ENCODE measurements around the gene DNAJC13.

The DNAJC13 gene

DNA sequence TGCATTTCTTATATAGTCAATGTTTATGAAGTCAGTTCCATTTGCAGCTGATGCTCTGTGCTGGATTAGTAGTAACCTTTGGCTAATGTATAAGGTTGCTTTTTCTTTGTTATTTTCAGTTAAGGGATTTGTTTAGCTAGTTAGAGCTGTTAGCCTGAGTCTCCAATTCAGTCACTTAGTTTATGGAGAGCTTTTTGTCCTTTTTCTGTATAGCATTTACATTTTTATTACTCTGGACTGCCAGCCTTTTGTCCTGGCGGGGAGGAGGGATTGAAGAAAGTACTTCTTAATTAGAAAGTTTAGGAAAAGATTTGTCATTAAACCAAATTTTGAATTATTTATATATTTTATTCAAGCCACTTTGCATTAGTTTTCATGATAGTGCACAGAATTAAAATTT is 52.0 kb downstream of the DNAJC13 start:
- no peak for DNase-seq

DNA sequence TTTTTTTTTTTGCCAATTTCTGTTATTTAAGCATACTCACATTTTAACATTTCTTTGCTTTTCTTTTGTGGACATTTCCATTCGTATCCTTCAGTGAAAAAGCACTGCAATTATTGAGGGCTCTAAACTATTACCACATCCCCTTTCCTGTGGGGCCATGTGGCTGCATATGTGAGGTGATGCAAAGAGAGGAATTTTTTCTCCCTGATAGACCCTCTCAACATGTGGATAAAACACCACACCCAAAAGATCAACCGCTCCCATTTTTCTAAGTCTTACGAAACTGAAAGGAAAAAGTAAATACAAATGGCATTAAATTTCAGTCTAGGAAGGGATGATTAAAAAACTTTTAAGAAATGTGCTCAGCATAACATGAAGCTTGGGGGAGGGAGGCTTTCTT is 68.8 kb downstream of the DNAJC13 start:
- no peak for DNase-seq

DNA sequence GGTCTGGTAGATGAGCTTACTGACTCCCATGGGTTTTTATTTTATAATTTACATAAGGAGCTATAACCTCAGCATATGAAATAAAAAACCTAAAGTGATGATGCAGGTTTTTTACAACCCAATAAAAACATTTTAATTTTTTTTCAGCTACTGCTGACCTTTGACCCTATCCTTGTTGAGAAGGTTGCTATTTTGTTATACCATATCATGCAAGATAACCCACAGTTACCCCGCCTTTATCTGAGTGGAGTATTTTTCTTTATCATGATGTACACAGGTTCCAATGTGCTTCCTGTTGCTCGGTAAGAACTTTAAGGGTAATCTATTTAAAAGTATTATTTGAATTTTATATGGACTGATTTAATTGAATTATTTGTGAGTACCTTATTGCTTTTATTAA is 70.8 kb downstream of the DNAJC13 start:
- no peak for DNase-seq

DNA sequence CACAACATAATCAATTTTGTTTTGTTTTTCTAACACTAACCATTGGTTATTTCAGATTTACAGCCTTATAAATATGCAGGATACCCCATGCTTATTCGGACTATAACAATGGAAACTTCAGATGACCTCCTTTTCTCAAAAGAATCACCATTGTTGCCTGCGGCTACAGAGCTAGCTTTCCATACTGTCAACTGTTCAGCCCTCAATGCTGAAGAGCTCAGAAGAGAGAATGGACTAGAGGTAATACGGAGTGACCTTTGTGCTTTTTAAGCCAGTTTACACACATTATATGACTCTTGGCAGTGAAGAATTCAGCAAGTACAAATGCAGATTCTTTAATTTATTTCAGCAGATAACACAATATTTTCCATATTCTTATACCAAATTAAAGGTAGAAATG is 81.8 kb downstream of the DNAJC13 start:
- no peak for DNase-seq

DNA sequence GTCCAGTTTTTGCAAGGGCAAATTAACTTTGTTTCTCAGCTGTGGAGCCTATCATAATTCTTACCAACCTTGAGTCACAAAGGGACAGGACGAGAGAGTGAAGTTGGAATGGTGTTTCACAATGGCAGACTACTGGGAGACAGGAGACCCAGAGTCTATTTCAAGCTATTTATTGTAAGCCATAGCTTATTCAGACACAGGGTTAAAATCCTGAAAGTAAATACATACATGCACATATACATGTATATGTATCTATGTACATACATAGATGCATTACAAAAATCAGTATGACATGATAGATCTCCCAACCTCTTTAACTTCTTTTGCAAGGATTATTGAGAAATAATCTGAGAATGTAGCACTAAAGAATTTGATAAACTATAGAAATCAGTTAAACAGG is 86.3 kb downstream of the DNAJC13 start:
- DNase-seq = no peak

DNA sequence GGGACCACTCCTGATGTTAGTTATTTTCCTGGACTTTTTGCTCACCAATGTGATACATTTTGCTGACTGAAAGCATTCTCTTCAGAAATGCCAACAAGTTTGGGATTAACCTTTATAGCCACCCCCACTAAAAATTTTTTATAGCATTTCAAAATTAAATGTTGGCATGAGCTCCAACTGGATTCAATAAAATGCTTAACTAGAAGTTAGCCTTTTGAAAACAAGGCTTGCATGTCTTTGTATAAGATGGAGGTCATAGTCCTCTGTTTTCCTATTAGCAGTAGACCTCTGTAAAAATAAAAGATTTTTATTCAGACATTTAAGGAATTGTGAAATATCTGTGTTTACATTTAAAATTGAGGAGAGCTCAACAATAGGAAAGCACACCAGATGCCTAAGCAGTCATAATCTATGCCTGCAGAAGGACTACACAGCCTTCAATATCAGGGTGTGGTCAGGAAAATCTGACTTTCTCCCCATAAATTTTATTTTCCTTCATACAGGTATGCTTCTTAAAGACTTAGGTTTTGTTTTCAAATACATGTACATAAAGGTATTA is 87.2 kb downstream of the DNAJC13 start:
- DNase-seq = no peak

DNA sequence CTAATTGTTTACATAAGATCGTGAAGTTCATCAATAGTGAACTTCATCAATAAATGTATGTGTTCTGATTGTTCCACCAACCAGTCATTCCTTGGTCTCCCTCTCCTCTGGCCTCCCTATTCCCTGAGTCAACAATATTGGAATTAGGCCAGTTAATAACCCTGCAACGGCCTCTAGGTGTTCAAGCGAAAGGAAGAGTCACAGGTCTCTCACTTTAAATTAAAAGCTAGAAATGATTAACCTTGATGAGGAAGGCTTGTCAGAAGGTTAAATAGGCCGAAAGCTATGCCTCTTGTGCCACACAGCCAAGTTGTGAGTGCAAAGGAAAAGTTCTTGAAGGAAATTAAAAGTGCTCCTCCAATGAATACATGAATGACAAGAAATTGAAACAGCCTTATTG is 90.4 kb downstream of the DNAJC13 start:
- no peak for DNase-seq

DNA sequence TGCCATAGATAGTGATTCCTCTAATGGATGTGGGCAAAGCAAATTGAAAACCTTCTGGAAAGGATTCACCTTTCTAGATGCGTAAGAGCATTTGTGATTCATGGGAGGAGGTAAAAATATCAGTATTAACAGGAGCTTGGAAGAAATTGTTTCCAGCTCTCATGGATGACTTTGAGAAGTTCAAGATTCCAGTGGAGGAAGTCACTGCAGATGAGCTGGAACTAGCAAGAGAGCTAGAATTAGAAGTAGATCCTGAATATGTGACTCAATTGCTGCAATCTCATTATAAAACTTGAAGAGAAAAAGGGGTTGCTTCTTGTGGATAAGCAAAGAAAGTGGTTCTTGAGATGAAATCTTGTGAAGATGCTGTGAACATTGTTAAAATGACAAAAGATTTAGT is 91.8 kb downstream of the DNAJC13 start:
- no peak for DNase-seq

DNA sequence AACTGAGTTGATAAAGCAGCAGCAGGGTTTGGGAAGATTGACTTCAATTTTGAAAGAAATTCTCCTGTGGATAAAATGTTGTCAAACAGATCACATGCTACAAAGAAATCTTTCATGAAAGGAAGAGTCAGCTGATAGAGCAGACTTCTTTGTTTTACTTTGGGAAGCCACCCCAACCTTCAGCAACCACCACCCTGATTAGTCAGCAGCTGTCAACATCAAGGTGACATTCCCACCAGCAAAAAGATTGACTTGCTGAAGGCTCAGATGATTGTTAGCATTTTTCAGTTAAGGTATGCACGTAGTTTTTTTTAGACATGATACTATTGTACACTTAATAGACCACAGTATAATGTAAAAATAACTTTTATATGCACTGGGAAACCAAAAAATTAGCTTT is 92.2 kb downstream of the DNAJC13 start:
- no peak for DNase-seq

DNA sequence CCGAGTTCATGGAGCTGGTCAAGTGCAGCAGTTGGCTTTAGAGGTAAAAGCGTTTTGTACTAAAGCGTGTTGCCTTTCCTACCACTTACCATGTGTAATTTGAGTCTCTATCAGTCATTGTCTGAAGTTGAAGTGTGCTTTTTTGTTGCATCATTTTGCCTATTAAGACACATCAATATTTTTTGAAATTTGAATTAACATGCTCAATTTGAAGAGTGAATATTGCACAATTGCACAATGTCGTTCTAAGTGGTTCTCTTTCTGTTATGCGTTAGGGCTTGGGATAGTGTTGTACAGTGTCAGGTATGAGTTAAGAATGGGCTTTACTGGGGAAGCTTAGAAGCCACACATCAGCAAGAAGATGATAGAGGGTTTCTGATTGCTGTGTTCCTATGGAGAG is 95.8 kb downstream of the DNAJC13 start:
- no peak for DNase-seq

DNA sequence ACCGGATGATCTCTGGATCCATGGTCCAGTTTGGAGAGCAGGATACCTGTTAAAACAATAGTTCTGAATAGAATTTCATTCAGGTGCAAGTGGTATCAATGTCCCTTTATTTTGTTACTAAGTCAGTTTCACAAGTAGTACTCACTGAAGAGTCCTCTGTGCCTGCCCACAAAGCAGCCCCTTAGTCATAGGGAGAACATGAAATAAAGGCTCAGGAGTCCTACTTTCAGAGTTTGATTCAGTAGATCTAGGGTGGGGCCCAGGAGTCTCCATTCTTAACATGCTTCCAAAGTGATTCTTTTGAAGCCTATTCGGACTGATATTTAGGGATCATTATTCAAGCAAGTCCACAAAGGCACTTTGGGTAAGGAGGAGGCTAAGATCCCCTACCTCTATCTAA is 100.0 kb downstream of the DNAJC13 start:
- DNase-seq = no peak

DNA sequence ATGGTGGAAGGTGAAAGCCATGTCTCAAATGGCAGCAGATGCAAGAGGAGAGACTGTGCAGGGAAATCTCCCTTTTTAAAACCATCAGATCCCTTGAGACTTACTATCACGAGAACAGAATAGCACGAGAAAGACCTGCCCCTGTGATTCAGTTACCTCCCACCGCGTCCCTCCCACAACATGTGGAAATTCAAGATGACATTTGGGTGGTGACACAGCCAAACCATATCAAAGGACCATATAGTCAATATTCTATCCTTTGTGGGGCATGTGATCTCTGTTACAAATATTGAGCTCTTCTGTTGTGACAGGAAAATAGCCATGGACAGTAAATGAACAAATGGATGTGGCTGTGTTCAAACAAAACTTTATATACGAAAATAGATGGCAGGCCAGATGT is 102.6 kb downstream of the DNAJC13 start:
- DNase-seq = no peak

DNA sequence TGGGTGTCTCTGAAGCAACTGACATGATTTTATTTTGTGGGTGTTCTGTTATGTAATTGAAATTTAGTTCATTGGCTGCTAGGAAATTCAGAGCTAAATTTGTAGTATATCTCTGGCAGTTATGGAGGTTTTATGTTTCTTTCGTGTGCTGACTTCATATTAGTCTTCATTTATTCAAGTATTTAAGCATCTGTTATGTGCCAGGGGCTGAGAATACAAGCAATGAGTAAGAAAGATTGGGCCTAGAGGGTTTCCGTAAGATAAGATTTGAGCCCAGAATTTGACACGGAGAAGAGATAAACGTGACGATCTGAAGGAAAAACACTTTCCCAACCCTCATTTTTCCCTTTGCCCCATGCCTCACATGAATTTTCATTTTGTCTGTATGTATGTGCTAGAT is 104.6 kb downstream of the DNAJC13 start:
- DNase-seq = no peak

DNA sequence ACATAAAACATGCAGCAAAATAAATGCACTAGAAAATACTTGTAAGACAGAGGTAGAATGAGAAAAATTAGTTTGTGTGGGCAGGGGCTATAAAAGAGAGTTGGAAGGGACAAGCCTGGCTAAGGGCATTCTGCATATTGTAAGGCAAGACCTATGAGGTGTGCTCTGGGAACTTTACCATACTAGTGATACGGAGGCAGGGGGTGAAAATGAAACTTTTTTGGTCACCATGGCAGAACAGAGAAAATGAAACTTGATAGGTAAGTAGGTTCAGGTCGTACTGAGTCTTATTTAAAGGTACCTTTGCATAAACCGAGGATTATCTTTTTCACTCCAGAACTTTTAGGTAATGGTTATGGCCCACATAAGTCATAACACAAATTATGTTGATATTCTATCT is 105.1 kb downstream of the DNAJC13 start:
- no peak for DNase-seq

DNA sequence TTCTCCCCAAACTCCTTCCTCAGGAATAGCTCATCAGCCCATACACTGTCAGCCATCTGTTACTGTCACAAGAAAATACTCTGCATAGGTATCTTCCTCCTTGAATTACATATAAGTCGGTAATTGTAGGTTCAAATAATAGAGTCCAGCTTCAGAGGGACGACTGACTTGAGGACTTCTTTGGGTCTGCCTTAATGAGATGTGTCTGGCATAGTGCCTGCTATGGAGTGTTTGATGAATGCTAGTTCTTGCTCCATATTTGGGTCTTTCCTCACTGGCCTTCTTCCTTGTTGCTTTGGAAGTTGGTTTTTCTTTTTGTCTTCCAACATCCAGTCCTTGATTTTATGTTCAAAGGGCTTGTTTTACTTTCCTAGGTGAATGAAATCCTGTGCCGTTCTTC is 113.3 kb downstream of the DNAJC13 start:
- DNase-seq = no peak

DNA sequence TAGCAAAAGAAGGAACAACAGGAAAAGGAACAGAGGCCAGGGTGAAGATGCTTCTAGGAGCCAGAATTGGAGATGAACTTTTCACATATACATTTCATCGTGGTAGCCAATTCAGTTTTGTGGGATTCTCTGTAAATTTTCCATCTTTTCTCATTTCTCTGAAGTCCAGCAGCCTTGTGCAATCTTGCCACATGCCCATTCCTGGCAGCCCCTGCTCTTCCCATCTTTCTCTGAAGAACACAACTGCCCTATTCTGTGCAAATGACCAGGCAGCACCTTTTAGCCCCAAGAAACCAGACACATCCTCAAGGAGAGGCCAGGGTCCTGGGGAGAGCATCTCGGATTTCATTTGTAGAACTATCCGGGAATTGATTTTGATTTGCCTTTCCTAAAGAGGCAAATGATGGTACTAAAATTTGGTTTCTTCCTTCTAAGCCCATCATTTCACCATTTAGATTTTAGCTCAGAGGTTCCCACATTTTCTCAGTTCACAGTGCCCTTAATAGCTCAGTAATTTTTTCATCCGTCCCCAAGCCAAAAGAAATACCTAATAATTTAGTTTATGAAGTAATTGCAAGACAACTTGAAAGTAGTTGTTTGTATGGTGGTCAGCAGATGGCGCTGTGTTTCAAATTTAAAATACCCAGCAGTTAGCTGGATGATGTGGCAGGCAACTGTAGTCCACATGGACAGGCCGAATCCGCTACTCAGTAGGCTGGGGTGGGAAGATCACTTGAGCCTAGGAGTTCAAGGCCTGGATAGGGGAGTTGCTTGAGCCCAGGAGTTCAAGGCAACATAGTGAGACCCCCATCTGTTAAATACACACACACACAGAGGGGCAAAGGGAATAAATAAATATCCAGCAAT is 118.5 kb downstream of the DNAJC13 start:
- peak; percentile 56 to 71 for DNase-seq

DNA sequence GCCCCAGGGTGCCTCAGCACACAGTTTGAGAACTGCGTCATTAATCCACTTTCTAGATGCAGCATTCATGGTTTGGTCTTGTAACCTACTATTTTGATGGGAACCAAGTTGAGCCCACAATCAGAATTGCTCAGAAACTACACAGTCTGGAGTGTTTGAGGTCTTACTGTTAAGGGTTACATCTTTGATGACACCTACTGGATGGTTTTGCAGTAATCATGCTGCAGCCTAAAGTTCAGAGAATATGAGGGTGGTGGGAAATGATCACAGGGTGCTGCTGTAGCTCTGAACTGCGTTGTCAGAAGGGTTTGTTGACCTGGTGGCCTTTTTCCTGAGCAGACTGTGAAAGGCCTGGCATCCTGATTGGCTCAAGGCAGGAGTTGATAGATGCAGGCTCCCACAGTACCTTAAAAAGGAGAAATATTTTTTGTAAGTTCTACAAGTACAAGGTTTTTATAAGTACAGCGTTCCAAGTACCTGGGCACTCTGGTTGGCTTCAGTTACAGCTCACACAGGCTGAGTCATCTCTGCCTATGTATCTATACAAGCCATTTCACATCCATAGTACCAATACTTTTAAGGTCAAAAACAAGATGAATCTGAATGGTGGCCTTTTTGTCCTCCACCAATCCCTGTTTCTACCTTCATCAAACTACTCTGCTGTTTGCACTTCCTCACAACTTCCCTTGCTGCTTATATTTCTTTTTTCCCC is 119.3 kb downstream of the DNAJC13 start:
- DNase-seq = no peak

DNA sequence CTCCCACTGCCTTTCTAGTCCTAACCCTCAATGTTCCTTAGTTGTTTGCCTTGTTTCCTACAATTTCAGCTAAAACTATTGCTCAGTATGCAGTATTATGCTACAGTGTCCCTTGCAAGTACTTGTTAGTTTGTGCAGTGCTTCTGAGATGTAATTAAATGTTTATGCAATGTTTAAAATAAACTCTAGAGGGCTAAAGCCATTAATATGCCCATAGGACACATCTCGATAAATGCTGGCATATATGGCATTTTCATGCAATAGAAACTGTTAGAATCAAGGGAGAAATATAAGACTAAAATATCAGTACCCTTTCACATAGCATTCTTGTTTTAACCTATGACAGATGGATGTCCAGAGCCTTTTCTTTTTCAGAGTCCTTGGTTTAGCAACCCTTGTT is 120.0 kb downstream of the DNAJC13 start:
- DNase-seq = no peak

DNA sequence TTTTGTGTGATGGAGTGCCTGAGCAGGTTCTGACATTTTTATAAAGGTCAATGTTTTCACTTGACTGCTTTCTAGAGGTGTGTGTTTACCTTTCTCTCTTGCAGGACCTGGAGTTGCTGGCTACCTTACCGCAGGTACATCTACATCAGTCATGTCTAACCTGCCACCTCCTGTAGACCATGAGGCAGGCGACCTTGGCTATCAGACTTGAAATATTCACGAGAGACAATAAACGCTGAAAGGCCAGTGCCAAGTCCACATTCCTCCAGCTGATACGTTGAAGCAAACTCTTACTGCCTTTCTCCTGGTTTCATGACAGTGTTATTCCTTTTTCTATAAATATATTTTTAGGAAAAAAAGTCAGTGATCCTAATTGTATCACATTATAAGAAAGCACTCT is 120.8 kb downstream of the DNAJC13 start:
- DNase-seq = no peak

DNA sequence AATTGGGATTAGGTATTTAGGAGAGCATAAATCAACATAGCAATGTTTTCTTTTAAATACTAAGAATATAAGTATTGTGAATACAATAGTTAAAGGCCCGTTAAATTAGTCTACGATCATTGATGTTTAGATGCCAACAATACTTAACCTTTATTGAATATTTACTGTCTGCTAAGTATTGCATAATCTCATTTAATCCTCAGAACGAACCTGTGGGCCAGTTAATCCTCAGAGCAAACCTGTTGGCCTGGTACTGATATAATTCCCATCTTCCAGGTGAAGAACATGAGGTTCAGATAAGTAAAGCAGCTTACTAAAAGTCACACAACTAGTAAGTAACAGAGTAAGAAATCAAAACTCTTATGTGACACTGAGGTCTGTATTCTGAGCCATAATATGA is 122.4 kb downstream of the DNAJC13 start:
- DNase-seq = no peak

DNA sequence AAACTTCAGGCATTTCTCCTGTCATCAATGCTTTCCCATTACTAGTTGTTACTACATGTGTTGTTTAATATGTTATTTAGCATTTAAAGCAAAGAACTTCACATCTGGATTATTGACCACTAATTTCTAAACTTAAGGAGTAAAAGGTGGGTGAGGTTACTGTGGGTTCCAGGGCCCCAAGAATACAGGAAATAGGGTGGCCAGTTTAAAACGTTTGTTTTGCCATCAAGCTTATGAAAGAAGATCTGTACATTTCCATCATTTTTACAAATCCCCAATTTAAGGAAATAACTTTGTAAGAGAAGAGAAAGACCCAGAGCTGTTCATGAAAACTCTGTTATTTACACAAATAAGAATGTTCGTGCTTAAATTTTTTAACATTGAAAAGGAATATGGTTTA is 125.3 kb downstream of the DNAJC13 start:
- no peak for DNase-seq

DNA sequence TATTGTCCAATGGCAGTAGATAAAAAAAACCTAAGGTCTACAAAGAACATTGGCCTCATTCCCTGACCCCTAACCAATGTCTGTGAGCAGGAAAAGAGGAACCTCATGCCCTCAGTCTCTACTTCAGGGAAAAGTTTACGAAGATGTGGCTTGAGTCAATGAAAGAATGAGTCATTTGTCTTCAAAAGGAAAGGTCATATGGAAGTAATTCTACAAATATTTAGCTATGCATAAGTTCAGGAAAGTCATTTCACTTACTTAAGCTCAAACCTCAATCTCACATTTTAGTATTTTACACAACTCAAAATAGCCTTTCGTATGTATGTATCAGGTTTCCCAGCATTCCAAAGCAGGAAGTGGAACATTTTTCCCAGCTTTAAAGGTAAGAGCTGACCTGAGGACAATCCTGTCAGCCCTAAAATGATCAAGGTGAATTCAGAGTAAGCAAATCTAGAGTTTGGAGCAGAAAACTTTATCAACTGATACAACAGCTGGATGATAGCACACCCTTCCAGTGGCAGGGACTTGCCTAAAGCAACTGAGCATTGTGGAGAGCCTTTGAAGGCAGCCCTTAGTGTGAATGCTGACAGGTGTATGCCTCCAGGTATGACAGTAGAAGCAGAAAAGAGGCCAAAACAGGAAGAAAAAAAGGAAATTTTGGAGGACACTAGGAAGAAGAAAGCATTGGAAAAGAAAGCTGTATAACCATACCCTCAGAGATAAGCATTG is 125.9 kb downstream of the DNAJC13 start:
- no peak for DNase-seq

DNA sequence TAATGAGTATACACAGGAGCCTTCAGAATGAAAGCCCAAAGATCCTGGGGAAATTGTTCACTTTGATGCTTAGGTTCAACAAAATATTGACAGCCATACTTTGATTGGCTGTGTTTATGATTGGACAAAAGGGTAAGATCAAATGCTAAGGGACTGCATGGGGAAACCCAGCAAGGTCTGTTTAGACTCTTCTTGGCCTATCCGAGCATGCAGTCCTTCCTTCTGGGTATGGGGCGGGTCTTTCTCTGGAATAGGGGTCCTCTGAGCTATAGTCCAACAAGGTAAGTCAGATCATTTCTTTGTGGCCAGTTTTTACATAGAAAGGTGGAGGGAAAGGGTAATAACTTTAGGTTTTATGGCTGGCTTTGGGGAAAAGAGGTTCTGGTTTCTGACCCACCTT is 126.8 kb downstream of the DNAJC13 start:
- DNase-seq = no peak

DNA sequence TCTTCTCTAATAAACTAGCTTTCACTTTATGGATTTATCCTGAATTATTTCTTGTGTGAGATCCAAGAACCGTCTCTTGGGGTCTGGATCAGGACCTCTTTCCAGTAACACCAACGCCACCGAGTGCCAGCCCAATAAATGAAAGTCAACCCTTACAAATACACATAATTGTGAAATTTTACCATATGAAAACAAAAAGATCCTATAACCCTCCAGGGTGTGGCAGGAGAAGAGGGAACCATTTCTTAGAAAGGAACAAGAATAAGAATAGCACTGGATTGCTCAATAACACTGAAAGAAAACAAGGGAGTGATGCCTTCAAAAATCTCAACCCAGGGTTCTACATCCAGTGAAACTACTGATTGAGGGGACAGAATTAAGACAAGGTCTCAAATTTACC is 128.2 kb downstream of the DNAJC13 start:
- DNase-seq = no peak

Data from SHP77 (cell line).